H1 (cell line): ENCODE measurements around the gene ALK. TPM values are rescaled to one million over a fixed set of nuclear protein-coding genes. Genes with fewer than 3 reads are reported as not detected.
A peak's percentile ranks its signal among the peaks of the same experiment; 100 is the strongest.

Experiments
- CTCF ChIA-PET: fragments of 300-600 bp; sonication (Branson Sonifier 250); formaldehyde crosslinking; loops from one replicate; lab custom pipeline; 2021; ENCODE audit not compliant: partially characterized antibody; lab: Charles Lee
- POLR2A ChIA-PET: fragments of 300-600 bp; sonication (Branson Sonifier 250); formaldehyde crosslinking; loops from one replicate; lab custom pipeline; 2021; ENCODE audit warnings: inconsistent platforms; ENCODE audit not compliant: partially characterized antibody; lab: Charles Lee
- DNase-seq, 2 experiments: peaks; one replicate each; pipeline versions ENCODE4 v3.0.0 to v3.0.0-alpha.2; 2010 to 2022; ENCODE audit warnings: low spot score in 2 of 2, low read depth in 1 of 2, mixed read lengths in 1 of 2
- FAIRE-seq: peaks from 2 replicates; lab custom pipeline; 2011; peaks lifted over from hg19 to GRCh38; lab: Jason Lieb, UNC
- H2AFZ ChIP-seq: 2 replicates; pipeline ENCODE4 v1.8.1; 2012; ENCODE audit warnings: low read length, inconsistent platforms
- H2AK5ac ChIP-seq: 2 replicates; pipeline ENCODE4 v1.6.1; 2013; ENCODE audit warnings: low read depth, low read length
- H2BK120ac ChIP-seq: replicated peaks from 2 replicates; pipeline ENCODE3; 2013; ENCODE audit warnings: low read depth, low read length, inconsistent platforms
- H2BK12ac ChIP-seq: 2 replicates; pipeline ENCODE4 v1.6.1; 2013; ENCODE audit warnings: low read depth, low read length
- H2BK15ac ChIP-seq: 2 replicates; pipeline ENCODE4 v1.6.1; 2013; ENCODE audit warnings: low read length
- H2BK20ac ChIP-seq: 2 replicates; pipeline ENCODE4 v1.6.1; 2013; ENCODE audit warnings: low read length
- H2BK5ac ChIP-seq: 2 replicates; pipeline ENCODE4 v1.6.1; 2013; ENCODE audit warnings: low read depth, low read length
- H3K14ac ChIP-seq: 2 replicates; pipeline ENCODE4 v1.6.1; 2013; ENCODE audit warnings: inconsistent platforms; ENCODE audit not compliant: insufficient read length
- H3K18ac ChIP-seq: 2 replicates; pipeline ENCODE4 v1.6.1; 2013; ENCODE audit warnings: low read length; ENCODE audit errors: extremely low read depth
- H3K23ac ChIP-seq: 2 replicates; pipeline ENCODE4 v1.6.1; 2013; ENCODE audit warnings: inconsistent platforms; ENCODE audit not compliant: insufficient read length
- H3K23me2 ChIP-seq: 2 replicates; pipeline ENCODE4 v1.6.1; 2013; ENCODE audit warnings: low read depth, low read length
- H3K27ac ChIP-seq: 2 replicates; pipeline ENCODE4 v1.6.1; 2011; ENCODE audit warnings: low read depth, low read length, inconsistent platforms
- H3K27me3 ChIP-seq, 4 experiments: replicated peaks in 1 of 4; 1 replicate in 1 of 4; 2 replicates in 3 of 4; pipeline versions ENCODE4 v1.6.1 to v1.8.1; 2011 to 2013; ENCODE audit warnings: low read length in 3 of 4, mild to moderate bottlenecking in 3 of 4, inconsistent platforms in 2 of 4, mixed read lengths in 2 of 4, moderate library complexity in 1 of 4; ENCODE audit not compliant: control insufficient read depth in 3 of 4, insufficient read depth in 3 of 4; ENCODE audit errors: extremely low read depth in 1 of 4
- H3K36me3 ChIP-seq, 4 experiments: 2 replicates each; pipeline versions ENCODE4 v1.6.1 to v1.8.1; 2011 to 2013; ENCODE audit warnings: mild to moderate bottlenecking in 4 of 4, low read length in 3 of 4, moderate library complexity in 2 of 4, control low read depth in 1 of 4, inconsistent platforms in 1 of 4; ENCODE audit not compliant: insufficient read depth in 4 of 4, control insufficient read depth in 2 of 4
- H3K4ac ChIP-seq: replicated peaks from 2 replicates; pipeline ENCODE3; 2013; ENCODE audit warnings: low read length, low read depth, mixed read lengths, inconsistent platforms; ENCODE audit not compliant: insufficient read length
- H3K4me1 ChIP-seq, 4 experiments: replicated peaks in 1 of 4; 1 replicate in 1 of 4; 2 replicates in 3 of 4; pipeline versions ENCODE4 v1.6.1 to v1.8.1; 2011 to 2013; ENCODE audit warnings: low read length in 3 of 4, inconsistent platforms in 2 of 4, mixed read lengths in 1 of 4; ENCODE audit not compliant: insufficient read depth in 4 of 4, control insufficient read depth in 3 of 4
- H3K4me2 ChIP-seq, 2 experiments: 2 replicates each; pipeline versions ENCODE4 v1.6.1 to v1.8.1; 2011 to 2013; ENCODE audit warnings: low read depth in 2 of 2, low read length in 2 of 2, control low read depth in 1 of 2, inconsistent platforms in 1 of 2, mild to moderate bottlenecking in 1 of 2; ENCODE audit not compliant: insufficient read depth in 1 of 2
- H3K4me3 ChIP-seq, 4 experiments: fragments of 200-600, 300-600 bp in 1 of 4; sonication (generic), shearing (Covaris generic), sonication (Bioruptor Twin) in 1 of 4; 2 replicates each; pipeline versions ENCODE4 v1.5.1 to v1.8.1; 2011 to 2016; ENCODE audit warnings: low read length in 4 of 4, low read depth in 3 of 4, control low read depth in 2 of 4, inconsistent platforms in 2 of 4, mild to moderate bottlenecking in 2 of 4, mixed read lengths in 1 of 4, moderate library complexity in 1 of 4; ENCODE audit not compliant: insufficient read depth in 2 of 4; ENCODE audit errors: extremely low read depth in 1 of 4
- H3K56ac ChIP-seq: replicated peaks from 2 replicates; pipeline ENCODE3; 2013; ENCODE audit warnings: low read depth, mild to moderate bottlenecking, mixed read lengths, low read length, inconsistent platforms; ENCODE audit not compliant: insufficient read length
- H3K79me1 ChIP-seq: 2 replicates; pipeline ENCODE4 v1.6.1; 2013; ENCODE audit warnings: low read depth, low read length, control low read depth
- H3K79me2 ChIP-seq, 2 experiments: 2 replicates each; pipeline versions ENCODE4 v1.6.1 to v1.8.1; 2012 to 2013; ENCODE audit warnings: low read length in 2 of 2, mild to moderate bottlenecking in 2 of 2, inconsistent platforms in 1 of 2; ENCODE audit not compliant: insufficient read depth in 2 of 2, control insufficient read depth in 1 of 2
- H3K9ac ChIP-seq, 4 experiments: replicated peaks in 1 of 4; 1 replicate in 1 of 4; 2 replicates in 3 of 4; pipeline versions ENCODE4 v1.6.1 to v1.8.1; 2011 to 2013; ENCODE audit warnings: low read depth in 3 of 4, low read length in 3 of 4, control low read depth in 2 of 4, mild to moderate bottlenecking in 2 of 4, moderate library complexity in 2 of 4, inconsistent platforms in 1 of 4; ENCODE audit errors: extremely low read depth in 1 of 4
- H3K9me3 ChIP-seq, 2 experiments: 2 replicates each; pipeline versions ENCODE4 v1.6.1 to v1.8.1; 2012 to 2013; ENCODE audit warnings: mild to moderate bottlenecking in 2 of 2, moderate library complexity in 2 of 2, control low read depth in 1 of 2, inconsistent platforms in 1 of 2, low read depth in 1 of 2, low read length in 1 of 2, mixed read lengths in 1 of 2; ENCODE audit not compliant: insufficient read depth in 2 of 2
- H4K20me1 ChIP-seq, 2 experiments: replicated peaks in 1 of 2; 2 replicates each; pipeline versions ENCODE3 to v1.8.1; 2011 to 2013; ENCODE audit warnings: inconsistent platforms in 2 of 2, low read length in 2 of 2, mild to moderate bottlenecking in 1 of 2; ENCODE audit not compliant: insufficient read depth in 2 of 2, control insufficient read depth in 1 of 2
- H4K5ac ChIP-seq: 2 replicates; pipeline ENCODE4 v1.6.1; 2013; ENCODE audit warnings: low read length, low read depth, mixed read lengths, inconsistent platforms; ENCODE audit not compliant: insufficient read length
- H4K8ac ChIP-seq: 2 replicates; pipeline ENCODE4 v1.8.0; 2013; ENCODE audit warnings: mild to moderate bottlenecking, moderate library complexity, low read length, inconsistent platforms; ENCODE audit not compliant: insufficient read depth; ENCODE audit errors: extremely low read depth
- H4K91ac ChIP-seq: replicated peaks from 2 replicates; pipeline ENCODE3; 2013; ENCODE audit warnings: low read length, mixed read lengths, inconsistent platforms; ENCODE audit not compliant: insufficient read length
- CHD1 ChIP-seq: IDR thresholded peaks from 2 replicates; pipeline ENCODE4 v1.6.1; 2012; ENCODE audit warnings: low read depth, low read length, improper control_type of control experiment
- CTBP2 ChIP-seq: IDR thresholded peaks from 2 replicates; pipeline ENCODE4 v1.7.0; 2011; ENCODE audit warnings: borderline replicate concordance, mild to moderate bottlenecking, moderate library complexity, mixed read lengths, low read length; ENCODE audit not compliant: insufficient read depth, insufficient read length
- GTF2F1 ChIP-seq: IDR thresholded peaks from 2 replicates; pipeline ENCODE4 v1.6.1; 2012; ENCODE audit warnings: low read depth, low read length, improper control_type of control experiment, borderline replicate concordance
- KDM4A ChIP-seq: IDR thresholded peaks from one replicate; pipeline ENCODE4 v1.7.1; 2012; ENCODE audit warnings: low read depth, mild to moderate bottlenecking, moderate library complexity, low read length, inconsistent platforms; ENCODE audit not compliant: severe bottlenecking
- NANOG ChIP-seq: IDR thresholded peaks from 2 replicates; pipeline ENCODE4 v1.6.1; 2011; ENCODE audit warnings: low read length, low read depth, mild to moderate bottlenecking, inconsistent platforms; ENCODE audit not compliant: insufficient read depth, poor library complexity, severe bottlenecking
- POLR2A ChIP-seq, 2 experiments: IDR thresholded peaks; 1 replicate in 1 of 2; 2 replicates in 1 of 2; pipeline ENCODE4 v1.6.1; 2011; ENCODE audit warnings: low read depth in 2 of 2, low read length in 2 of 2, mild to moderate bottlenecking in 2 of 2; ENCODE audit errors: control extremely low read depth in 1 of 2
- SUZ12 ChIP-seq: fragments of 200-600 bp; sonication (generic); IDR thresholded peaks from 2 replicates; pipeline ENCODE4 v1.6.1; 2012; ENCODE audit warnings: mild to moderate bottlenecking, inconsistent platforms, low read length, moderate library complexity, mixed read lengths
- YY1 ChIP-seq: IDR thresholded peaks from 2 replicates; pipeline ENCODE4 v1.6.1; 2011; ENCODE audit warnings: low read depth, mild to moderate bottlenecking, low read length
- ZNF274 ChIP-seq: IDR thresholded peaks from 2 replicates; pipeline ENCODE4 v1.7.0; 2012; ENCODE audit warnings: low read length, borderline replicate concordance; ENCODE audit errors: extremely low read depth
- WGBS, 2 experiments: shearing (Covaris generic) in 1 of 2; methylation state at CpG; one replicate each; pipeline versions ENCODE4 v1.1.6 to v1.1.7; 2013 to 2015; ENCODE audit warnings: low lambda C conversion rate in 2 of 2, mixed read lengths in 2 of 2, inconsistent platforms in 1 of 2, low coverage in 1 of 2, missing lambda C conversion rate in 1 of 2; ENCODE audit not compliant: insufficient replicate concordance in 2 of 2, insufficient coverage in 1 of 2, insufficient read length in 1 of 2; ENCODE audit errors: extremely low coverage in 1 of 2, missing lambda C conversion rate in 1 of 2; 5-methylcytosine and 5-hydroxymethylcytosine counted together
- polyA plus RNA-seq, 7 experiments: library from polyadenylated mRNA; depleted of rRNA in 3 of 7; stranded (reverse) in 5 of 7; unstranded in 2 of 7; fragments of >200 nt in 5 of 7; fragments of 200-250 nt in 2 of 7; gene quantifications; 1 replicate in 5 of 7; 2 replicates in 1 of 7; 4 replicates in 1 of 7; pipeline versions ENCODE4 v1.2.1 to v1.2.3, GENCODE V29; 2011 to 2013; ENCODE audit warnings: missing spikeins in 2 of 7, mixed read lengths in 2 of 7
- total RNA-seq: library from RNA; stranded (reverse); fragmentation: NEBNext Ultra II Directional; extraction: Animal tissue kit (Norgen Biotek cat#: 25700); gene quantifications from 2 replicates; pipeline ENCODE4 v1.2.1, GENCODE V29; 2021

ALK gene
- total and polyA plus RNA-seq, 2 of the 8 experiments (the other 6 are each of a cell fraction or from before 2014, with no cell fraction given) = 0.02 to 0.09 TPM

DNA sequence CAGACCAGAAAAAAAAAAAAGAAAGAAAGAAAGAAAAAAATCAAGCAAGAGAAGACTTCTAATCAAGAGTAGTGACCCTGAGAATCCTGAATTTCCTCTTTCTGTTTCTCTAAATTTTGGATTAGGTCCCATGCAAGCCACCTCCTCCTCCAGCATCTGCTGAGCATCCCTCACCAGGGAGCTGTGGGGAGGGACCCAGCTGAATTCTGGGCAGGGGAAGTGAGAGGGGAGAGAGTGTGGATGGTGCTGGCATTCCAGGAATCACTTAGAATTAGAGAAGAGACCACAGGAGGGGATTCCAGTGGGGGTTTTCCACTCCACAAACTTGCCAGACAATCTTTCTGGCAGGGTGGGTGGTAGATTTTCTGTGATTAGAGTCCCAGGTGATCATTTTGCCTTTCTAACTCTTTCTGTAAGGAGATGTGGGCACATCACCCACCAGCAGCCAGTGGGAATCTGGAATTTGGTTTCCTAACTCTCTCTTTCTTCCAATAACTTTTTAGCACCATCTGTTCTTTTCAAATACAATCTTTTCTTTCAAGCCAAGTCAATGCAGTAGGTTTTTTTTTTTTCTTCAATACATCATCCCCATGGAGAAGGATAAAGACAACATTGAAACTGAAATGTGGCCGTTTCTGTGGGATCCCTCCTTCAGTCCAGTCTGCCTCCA lies 526.9 kb downstream of the ALK start:
- Histone ChIP-seq H4K20me1 (no peaks in the 10 kb centered on the region), H3K4me1 (no peaks in the 10 kb centered on the region), H3K14ac (no peak overlapping the region), H3K27me3 (no peaks in the 10 kb centered on the region), H3K9ac (no peak overlapping the region), H2BK15ac (no peak overlapping the region), H4K91ac (no peak overlapping the region), H3K36me3 (no peaks in the 10 kb centered on the region), H2BK12ac (no peak overlapping the region), H3K4ac (no peak overlapping the region), H3K4me3 (no peak overlapping the region), H2AK5ac (no peak overlapping the region), H2BK120ac (no peak overlapping the region), H3K4me2 (no peak overlapping the region), H4K5ac (no peak overlapping the region), H3K23me2 (no peaks in the 10 kb centered on the region; the same call in 1 of the 2 replicates), H3K9me3 (no peaks in the 10 kb centered on the region), H2BK5ac (no peak overlapping the region), H3K79me1 (no peaks in the 10 kb centered on the region), H2BK20ac (no peak overlapping the region), H4K8ac (no peak overlapping the region), H3K79me2 (no peaks in the 10 kb centered on the region), H3K56ac (no peak overlapping the region), H3K23ac (no peak overlapping the region), H2AFZ (no peak overlapping the region), H3K27ac (no peak overlapping the region), H3K18ac (no peak overlapping the region)
- 90% methylated on average over 1 of the region's 1 CpG; no CpG with 5 or more reads in 1 of the 2 experiments for WGBS, 2 experiments
- DNase-seq (no peak), FAIRE-seq (no peak)
- ChIA-PET POLR2A (interaction anchor here (0.7 kb wide), 1 partner anchor 9 kb away, joined by 3 read pairs; no protein-coding TSS in a partner anchor), CTCF (no interaction called here)
- TF ChIP-seq NANOG = no peak
- no peak for TF ChIP-seq YY1
- TF ChIP-seq CHD1 = no peak
- no peak for TF ChIP-seq POLR2A (IDR thresholded peaks at IDR 0.05; ENCODE audit: control extremely low read depth in 1 of 2, low read depth in 2 of 2, low read length in 2 of 2)
- TF ChIP-seq GTF2F1 = no peak
- TF ChIP-seq ZNF274 = no peak
- no peak for TF ChIP-seq SUZ12
- peak; percentile 33 for TF ChIP-seq CTBP2
- no peak for TF ChIP-seq KDM4A
